GM12878 (cell line): ENCODE results near the gene LPCAT3. TPM values are rescaled to one million over a fixed set of nuclear protein-coding genes. Genes with fewer than 3 reads are reported as not detected.
A peak's percentile ranks its signal among the peaks of the same experiment; 100 is the strongest.

Source experiments
- BCL11A ChIP-seq: IDR thresholded peaks from 2 replicates; pipeline ENCODE4 v1.6.1; 2011; ENCODE audit warnings: low read depth, low read length
- BMI1 ChIP-seq: fragments of 450-650 bp; IDR thresholded peaks from 2 replicates; pipeline ENCODE4 v1.6.1; 2016; ENCODE audit warnings: mild to moderate bottlenecking, moderate library complexity, borderline replicate concordance
- BRCA1 ChIP-seq: IDR thresholded peaks from 2 replicates; pipeline ENCODE4 v1.6.1; 2011; ENCODE audit warnings: low read depth, low read length, improper control_type of control experiment
- CBFB ChIP-seq: IDR thresholded peaks from 2 replicates; pipeline ENCODE4 v1.6.1; 2016; ENCODE audit warnings: antibody characterized with exemption, low read depth
- CHD2 ChIP-seq: IDR thresholded peaks from 2 replicates; pipeline ENCODE4 v1.6.1; 2011; ENCODE audit warnings: low read depth, low read length, improper control_type of control experiment, borderline replicate concordance
- E2F8 ChIP-seq: fragments of 450-650 bp; IDR thresholded peaks from 2 replicates; pipeline ENCODE4 v1.6.1; 2018; ENCODE audit warnings: mild to moderate bottlenecking, low read depth, moderate library complexity; ENCODE audit not compliant: partially characterized antibody
- EP300 ChIP-seq, 2 experiments: fragments of 150-350 bp in 1 of 2; IDR thresholded peaks; 2 replicates each; pipeline ENCODE4 v1.6.1; 2011 to 2012; ENCODE audit warnings: low read depth in 2 of 2, low read length in 2 of 2, borderline replicate concordance in 1 of 2, improper control_type of control experiment in 1 of 2, inconsistent platforms in 1 of 2; ENCODE audit not compliant: control insufficient read depth in 1 of 2
- HCFC1 ChIP-seq: fragments of 150-350 bp; IDR thresholded peaks from 2 replicates; pipeline ENCODE4 v1.6.1; 2014; ENCODE audit warnings: low read length
- IKZF2 ChIP-seq, 2 experiments: fragments of 450-650 bp; IDR thresholded peaks; 2 replicates each; pipeline ENCODE4 v1.6.1; 2017; ENCODE audit warnings: mild to moderate bottlenecking in 2 of 2, moderate library complexity in 2 of 2
- JUNB ChIP-seq: IDR thresholded peaks from 2 replicates; pipeline ENCODE4 v1.6.1; 2016; ENCODE audit warnings: antibody characterized with exemption, mild to moderate bottlenecking
- MEF2B ChIP-seq: fragments of 450-650 bp; IDR thresholded peaks from 2 replicates; pipeline ENCODE4 v1.6.1; 2018; ENCODE audit warnings: mild to moderate bottlenecking, moderate library complexity; ENCODE audit not compliant: partially characterized antibody, poor library complexity, severe bottlenecking
- MTA2 ChIP-seq: fragments of 450-650 bp; IDR thresholded peaks from 2 replicates; pipeline ENCODE4 v1.6.1; 2016; ENCODE audit warnings: low read depth, mild to moderate bottlenecking, moderate library complexity
- MXI1 ChIP-seq: fragments of 150-350 bp; IDR thresholded peaks from 2 replicates; pipeline ENCODE4 v1.6.1; 2011; ENCODE audit warnings: low read depth, mild to moderate bottlenecking, inconsistent platforms, low read length, improper control_type of control experiment
- NR2F1 ChIP-seq: fragments of 450-650 bp; conservative IDR thresholded peaks from 2 replicates; pipeline ENCODE4 v1.6.1; 2017; ENCODE audit warnings: mild to moderate bottlenecking
- RELA ChIP-seq: fragments of 450-650 bp; IDR thresholded peaks from 2 replicates; pipeline ENCODE4 v1.8.0; 2014; ENCODE audit warnings: borderline replicate concordance; ENCODE audit not compliant: partially characterized antibody
- SP1 ChIP-seq: IDR thresholded peaks from one replicate; pipeline ENCODE4 v1.6.1; 2011; ENCODE audit warnings: low read depth, low read length
- SPI1 ChIP-seq: IDR thresholded peaks from 2 replicates; pipeline ENCODE4 v1.6.1; 2011; ENCODE audit warnings: low read depth, mild to moderate bottlenecking, low read length, moderate library complexity, borderline replicate concordance; ENCODE audit not compliant: insufficient read depth
- TAF1 ChIP-seq: IDR thresholded peaks from 2 replicates; pipeline ENCODE4 v1.6.1; 2011; ENCODE audit warnings: mild to moderate bottlenecking, low read depth, low read length, borderline replicate concordance
- TCF12 ChIP-seq: IDR thresholded peaks from 2 replicates; pipeline ENCODE4 v1.6.1; 2011; ENCODE audit warnings: low read depth, mild to moderate bottlenecking, low read length
- WRNIP1 ChIP-seq: IDR thresholded peaks from 2 replicates; pipeline ENCODE4 v1.6.1; 2011; ENCODE audit warnings: low read depth, low read length, improper control_type of control experiment, borderline replicate concordance
- polyA plus RNA-seq, 11 experiments: library from polyadenylated mRNA; depleted of rRNA in 4 of 11; unstranded in 6 of 11; stranded (reverse) in 5 of 11; fragments of >200 nt; fragmentation: Nextera tagmentation in 4 of 11; fragmentation: Illumina TruSeq in 1 of 11; extraction: Ambion mirVana in 4 of 11; extraction: Trizol in 1 of 11; gene quantifications; 1 replicate in 1 of 11; 2 replicates in 10 of 11; pipeline versions ENCODE4 v1.2.1 to v1.2.3, GENCODE V29; 2011 to 2016; ENCODE audit warnings: inconsistent platforms in 2 of 11, missing spikeins in 2 of 11, low read depth in 1 of 11
- total RNA-seq, 4 experiments: library from RNA; depleted of rRNA in 3 of 4; stranded (reverse); fragments of >200 nt in 3 of 4; fragmentation: Illumina TruSeq in 1 of 4; extraction: Trizol in 1 of 4; gene quantifications; 2 replicates each; pipeline versions ENCODE4 v1.2.1 to v1.2.3, GENCODE V29; 2013 to 2021
- TF ChIP-seq, protein P1 (sequence below): IDR thresholded peaks from 2 replicates; pipeline ENCODE4 v1.6.1; 2011; ENCODE audit warnings: low read depth, mild to moderate bottlenecking, low read length, moderate library complexity, borderline replicate concordance; ENCODE audit errors: extremely low read depth
- TF ChIP-seq, protein P2 (sequence below): IDR thresholded peaks from 2 replicates; pipeline ENCODE4 v1.6.1; 2012; ENCODE audit warnings: low read depth, low read length, improper control_type of control experiment
- TF ChIP-seq, protein P3 (sequence below): IDR thresholded peaks from 2 replicates; pipeline ENCODE4 v1.6.1; 2012; ENCODE audit warnings: low read depth, low read length, improper control_type of control experiment
- TF ChIP-seq, protein P4 (sequence below): fragments of 450-650 bp; IDR thresholded peaks from 2 replicates; pipeline ENCODE4 v1.6.1; 2016; ENCODE audit warnings: mild to moderate bottlenecking

LPCAT3 gene
- total and polyA plus RNA-seq, 10 of the 15 experiments (the other 5 are each of a cell fraction or from before 2014, with no cell fraction given): 2.6 to 48.3 (median 23.0) TPM

- TF ChIP-seq TCF12: 0 out of 2 replicates have a peak, but pooled peaks have one; percentile 34
- TF ChIP-seq MTA2: peak; percentile 92
- 0 out of 2 replicates have a peak, but pooled peaks have one; percentile 64 for TF ChIP-seq BMI1
- no peak for TF ChIP-seq BRCA1
- TF ChIP-seq EP300 (IDR thresholded peaks at IDR 0.05; ENCODE audit: borderline replicate concordance in 1 of 2, control insufficient read depth in 1 of 2, low read depth in 2 of 2, low read length in 2 of 2): peak; percentile 73 to 80; a peak in 3 of 4 replicates
- peak; percentile 97 for TF ChIP-seq SPI1
- TF ChIP-seq, protein P1, sequence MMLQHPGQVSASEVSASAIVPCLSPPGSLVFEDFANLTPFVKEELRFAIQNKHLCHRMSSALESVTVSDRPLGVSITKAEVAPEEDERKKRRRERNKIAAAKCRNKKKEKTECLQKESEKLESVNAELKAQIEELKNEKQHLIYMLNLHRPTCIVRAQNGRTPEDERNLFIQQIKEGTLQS: no peak
- peak; percentile 99 for TF ChIP-seq MEF2B
- TF ChIP-seq RELA: peak; percentile 60
- TF ChIP-seq WRNIP1: 0 out of 2 replicates have a peak, but pooled peaks have one; percentile 32
- TF ChIP-seq IKZF2 (IDR thresholded peaks at IDR 0.05): peak; percentile 99
- peak; percentile 78 for TF ChIP-seq E2F8
- TF ChIP-seq CHD2: peak; percentile 52; the same call in 1 of the 2 replicates
- TF ChIP-seq BCL11A: peak; percentile 91
- no peak for TF ChIP-seq HCFC1
- TF ChIP-seq, protein P2, sequence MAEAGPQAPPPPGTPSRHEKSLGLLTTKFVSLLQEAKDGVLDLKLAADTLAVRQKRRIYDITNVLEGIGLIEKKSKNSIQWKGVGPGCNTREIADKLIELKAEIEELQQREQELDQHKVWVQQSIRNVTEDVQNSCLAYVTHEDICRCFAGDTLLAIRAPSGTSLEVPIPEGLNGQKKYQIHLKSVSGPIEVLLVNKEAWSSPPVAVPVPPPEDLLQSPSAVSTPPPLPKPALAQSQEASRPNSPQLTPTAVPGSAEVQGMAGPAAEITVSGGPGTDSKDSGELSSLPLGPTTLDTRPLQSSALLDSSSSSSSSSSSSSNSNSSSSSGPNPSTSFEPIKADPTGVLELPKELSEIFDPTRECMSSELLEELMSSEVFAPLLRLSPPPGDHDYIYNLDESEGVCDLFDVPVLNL: no peak
- peak; percentile 92 for TF ChIP-seq CBFB
- TF ChIP-seq MXI1: peak; percentile 85; the same call in 1 of the 2 replicates
- TF ChIP-seq, protein P3, sequence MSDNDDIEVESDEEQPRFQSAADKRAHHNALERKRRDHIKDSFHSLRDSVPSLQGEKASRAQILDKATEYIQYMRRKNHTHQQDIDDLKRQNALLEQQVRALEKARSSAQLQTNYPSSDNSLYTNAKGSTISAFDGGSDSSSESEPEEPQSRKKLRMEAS: peak; percentile 32; the same call in 1 of the 2 replicates
- TF ChIP-seq NR2F1: peak; percentile 99
- TF ChIP-seq, protein P4, sequence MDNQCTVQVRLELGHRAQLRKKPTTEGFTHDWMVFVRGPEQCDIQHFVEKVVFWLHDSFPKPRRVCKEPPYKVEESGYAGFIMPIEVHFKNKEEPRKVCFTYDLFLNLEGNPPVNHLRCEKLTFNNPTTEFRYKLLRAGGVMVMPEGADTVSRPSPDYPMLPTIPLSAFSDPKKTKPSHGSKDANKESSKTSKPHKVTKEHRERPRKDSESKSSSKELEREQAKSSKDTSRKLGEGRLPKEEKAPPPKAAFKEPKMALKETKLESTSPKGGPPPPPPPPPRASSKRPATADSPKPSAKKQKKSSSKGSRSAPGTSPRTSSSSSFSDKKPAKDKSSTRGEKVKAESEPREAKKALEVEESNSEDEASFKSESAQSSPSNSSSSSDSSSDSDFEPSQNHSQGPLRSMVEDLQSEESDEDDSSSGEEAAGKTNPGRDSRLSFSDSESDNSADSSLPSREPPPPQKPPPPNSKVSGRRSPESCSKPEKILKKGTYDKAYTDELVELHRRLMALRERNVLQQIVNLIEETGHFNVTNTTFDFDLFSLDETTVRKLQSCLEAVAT: peak; percentile 61; the same call in 1 of the 2 replicates
- TF ChIP-seq TAF1: peak; percentile 51; the same call in 1 of the 2 replicates
- peak; percentile 86 for TF ChIP-seq SP1
- peak; percentile 72 for TF ChIP-seq JUNB
Observed at GRCh38 chr12:6959058-6959804, 59.0 kb downstream of the LPCAT3 start (continued).
